Hypothalamus (tissue), 51 donors: ENCODE measurements around the gene BRD3.
A peak's percentile ranks its signal among the peaks of the same experiment; 100 is the strongest.
"Not testable (repeated sequence)": the region's sequence is repeated elsewhere in the genome, so short reads cannot be mapped to it uniquely, and the experiment has no call there.

Experiments
- DNase-seq, 51 donors: peaks; one replicate each; lab custom pipeline; 2025; lab: John Stamatoyannopoulos, UW

Gene BRD3

DNA sequence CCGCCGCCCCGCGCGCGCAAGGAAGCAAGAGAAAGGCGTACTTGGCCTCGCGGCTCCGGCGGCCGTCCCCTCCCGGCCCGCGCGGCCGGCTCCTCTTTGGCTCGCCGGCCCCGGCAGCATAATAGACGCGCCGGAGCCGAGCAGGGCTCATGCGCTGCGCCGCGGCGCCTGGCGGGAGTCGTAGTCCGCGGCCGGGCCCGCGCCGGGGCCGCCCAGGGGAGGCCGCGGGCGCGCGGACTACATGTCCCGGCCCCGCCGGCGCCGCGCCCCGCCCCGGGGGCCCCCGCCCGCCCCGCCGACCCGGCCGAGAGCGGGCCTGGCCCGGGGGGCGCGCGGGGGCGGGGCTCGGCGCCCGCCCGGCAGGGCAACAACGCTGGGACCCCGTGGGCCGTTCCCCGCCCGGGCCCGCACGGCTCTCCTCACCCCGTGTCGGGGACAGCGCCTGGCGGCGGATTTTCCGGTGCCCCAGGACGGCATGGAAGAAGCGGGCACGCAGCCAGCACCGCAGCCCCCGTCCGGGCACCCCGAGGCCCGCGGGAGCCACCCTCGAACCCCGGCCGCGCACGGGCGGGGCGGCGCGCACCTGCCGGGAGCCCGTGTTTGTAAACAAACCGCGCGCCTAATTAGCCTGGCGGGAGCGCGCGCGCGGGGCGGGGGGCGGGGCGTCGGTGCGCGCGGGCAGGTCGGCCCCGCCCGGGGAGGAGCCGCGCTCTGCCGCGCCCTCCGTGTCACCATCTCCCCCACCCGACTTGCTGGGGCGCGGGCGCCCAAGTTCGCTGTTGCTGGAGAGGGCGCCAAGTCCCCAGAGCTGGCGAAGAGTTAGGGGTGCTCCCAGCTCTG, at the start of gene BRD3:
Gene BRD3 (minus strand): TSS at position 123 of the 840 bp plus-strand sequence. CDS start 14,549 bp downstream, outside the sequence.
- DNase-seq: peak in 46 of 51 donors; percentile 38 to 90 (median 74)

DNA sequence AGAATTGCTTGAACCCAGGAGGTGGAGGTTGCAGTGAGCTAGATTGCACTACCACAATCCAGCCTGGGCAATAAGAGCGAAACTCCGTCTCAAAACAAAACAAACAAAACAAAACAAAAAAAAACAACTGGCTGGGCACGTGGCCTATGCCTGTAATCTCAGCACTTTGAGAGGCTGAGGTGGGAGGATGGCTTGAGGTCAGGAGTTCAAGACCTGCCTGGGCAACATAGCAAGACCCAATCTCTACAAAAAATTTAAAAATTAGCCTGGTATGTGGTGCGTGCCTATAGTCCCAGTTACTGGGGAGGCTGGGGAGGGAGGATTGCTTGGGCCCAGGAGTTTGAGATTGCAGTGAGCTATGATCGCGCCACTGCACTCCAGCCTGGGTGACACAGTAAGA, 44.7 kb upstream of the BRD3 start:
- DNase-seq: no peak

DNA sequence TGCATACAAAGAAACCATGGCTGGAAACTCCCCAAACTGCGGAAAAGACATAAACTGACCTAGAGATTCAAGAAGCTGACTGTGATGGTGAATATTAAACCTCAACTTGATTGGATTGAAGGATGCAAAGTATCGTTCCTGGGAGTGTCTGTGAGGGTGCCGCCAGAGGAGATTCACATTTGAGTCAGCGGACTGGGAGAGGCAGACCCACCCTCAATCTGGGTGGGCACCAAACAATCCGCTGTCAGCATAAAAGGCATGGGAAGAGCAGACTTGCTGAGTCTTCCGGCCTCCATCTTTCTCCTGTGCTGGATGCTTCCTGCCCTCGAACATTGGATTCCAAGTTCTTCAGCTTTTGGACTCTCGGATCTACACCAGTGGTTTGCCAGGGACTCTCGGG, 43.2 kb upstream of the BRD3 start:
- no peak for DNase-seq

DNA sequence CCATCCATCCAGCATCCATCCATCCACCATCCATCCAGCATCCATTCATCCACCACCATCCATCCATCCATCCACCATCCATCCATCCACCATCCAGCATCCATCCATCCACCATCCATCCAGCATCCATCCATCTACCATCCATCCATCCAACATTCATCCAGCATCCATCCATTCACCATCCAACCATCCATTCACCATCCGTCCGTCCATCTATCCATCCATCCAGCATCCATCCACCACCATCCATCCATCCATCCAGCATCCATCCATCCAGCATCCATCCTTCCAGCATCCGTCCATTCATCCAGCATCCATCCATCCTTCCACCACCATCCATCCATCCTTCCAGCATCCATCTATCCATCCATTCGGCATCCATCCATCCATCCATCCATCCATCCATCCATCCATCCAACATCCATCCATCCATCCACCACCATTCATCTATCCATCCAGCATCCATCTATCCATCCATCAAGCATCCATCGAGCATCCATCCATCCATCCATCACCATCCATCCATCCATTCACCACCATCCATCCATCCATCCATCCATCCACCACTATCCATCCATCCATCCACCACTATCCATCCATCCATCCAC, 35.7 kb upstream of the BRD3 start:
- DNase-seq: no peak

DNA sequence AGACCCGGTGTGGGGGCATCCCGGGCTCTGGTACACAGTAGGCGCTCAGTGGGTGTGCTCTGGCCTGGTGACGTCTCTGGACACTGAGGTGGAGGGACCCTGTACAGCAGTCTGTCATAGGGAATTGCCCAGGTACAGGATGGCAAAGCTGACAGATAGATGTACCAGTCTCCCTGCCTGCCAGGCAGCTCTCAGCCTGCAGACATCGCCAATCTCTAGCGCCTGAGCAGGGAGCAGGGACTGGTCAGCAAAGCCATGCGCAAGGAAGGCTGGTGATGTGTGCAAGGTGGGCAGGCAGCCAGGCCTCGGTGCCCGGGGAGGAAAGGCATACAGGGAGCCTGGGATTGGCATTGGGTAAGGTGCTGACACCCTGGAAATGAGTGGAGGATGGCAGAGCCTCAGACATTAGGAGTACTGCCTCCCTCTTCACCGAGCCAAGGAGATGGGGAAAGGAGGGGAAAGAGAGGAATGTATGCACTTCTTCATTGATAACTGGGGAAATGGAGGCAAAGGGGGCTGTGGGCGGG, 33.9 kb upstream of the BRD3 start:
- DNase-seq: no peak

DNA sequence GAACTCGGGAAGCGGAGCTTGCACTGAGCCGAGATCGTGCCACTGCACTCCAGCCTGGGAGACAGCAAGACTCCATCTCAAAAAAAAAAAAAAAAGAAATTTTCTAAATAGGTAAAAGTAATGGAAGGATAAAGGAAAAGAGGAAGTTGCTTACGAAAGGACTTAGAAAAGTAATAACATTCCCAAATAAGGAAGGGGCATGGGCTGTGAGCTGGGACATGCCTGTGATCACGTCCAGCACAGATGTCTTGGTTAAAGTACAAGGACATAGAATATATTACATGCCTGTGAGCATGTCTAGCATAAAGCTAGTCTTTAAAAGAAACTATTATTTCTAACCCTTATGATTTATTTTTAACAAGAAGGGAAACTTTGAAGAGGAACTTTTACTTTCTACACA, 33.3 kb upstream of the BRD3 start:
- DNase-seq: not testable (repeated sequence)

DNA sequence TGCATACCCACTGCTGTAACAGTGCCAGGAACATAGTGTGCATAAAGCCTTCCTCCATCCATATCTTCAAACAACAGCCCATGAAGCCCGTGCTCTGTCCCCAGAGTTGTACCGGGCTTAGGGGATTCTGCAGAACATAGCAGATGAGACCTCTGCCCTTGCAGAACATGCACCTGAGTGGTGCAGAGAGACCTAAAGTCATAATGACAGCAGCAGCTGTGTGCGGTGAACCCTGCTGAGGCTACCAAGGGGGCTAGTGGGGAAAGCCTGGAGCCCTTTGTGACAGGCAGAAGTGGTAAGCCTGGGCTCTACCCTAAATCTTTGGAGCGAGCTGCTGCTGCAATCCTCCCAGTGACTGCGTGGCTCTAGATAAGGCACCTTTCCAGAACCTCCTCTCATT, 32.2 kb upstream of the BRD3 start:
- no peak for DNase-seq

DNA sequence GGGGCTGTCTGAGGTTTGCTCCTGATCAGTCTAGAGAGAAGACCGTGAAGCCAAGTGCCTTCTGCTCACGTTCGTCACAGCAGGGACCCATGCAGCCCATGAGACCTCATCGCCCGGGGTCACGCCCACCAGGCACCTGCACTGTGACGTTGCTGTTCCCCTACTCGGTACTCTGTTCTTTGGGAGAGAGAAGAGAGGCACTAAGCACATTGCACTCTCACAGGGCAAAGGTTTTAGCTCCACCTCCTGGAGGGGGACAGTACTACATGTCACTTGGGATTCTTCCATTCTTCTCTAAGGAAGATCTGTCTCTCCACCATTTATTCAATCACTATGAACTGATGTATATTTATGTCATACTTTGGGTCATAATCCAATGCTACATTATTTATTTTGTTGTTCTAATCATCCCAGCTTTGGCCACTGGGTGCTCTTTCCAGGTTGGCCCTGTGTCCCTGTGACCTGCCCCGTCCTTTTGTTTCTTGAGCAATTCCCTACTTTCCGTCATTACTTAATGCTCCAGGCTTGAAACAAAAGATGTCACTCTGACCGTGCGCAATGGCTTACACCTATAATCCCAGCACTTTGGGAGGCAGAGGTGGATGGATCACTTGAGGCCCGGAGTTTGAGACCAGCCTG, 31.4 kb upstream of the BRD3 start:
- DNase-seq: peak in 1 of 51 donors; percentile 5

DNA sequence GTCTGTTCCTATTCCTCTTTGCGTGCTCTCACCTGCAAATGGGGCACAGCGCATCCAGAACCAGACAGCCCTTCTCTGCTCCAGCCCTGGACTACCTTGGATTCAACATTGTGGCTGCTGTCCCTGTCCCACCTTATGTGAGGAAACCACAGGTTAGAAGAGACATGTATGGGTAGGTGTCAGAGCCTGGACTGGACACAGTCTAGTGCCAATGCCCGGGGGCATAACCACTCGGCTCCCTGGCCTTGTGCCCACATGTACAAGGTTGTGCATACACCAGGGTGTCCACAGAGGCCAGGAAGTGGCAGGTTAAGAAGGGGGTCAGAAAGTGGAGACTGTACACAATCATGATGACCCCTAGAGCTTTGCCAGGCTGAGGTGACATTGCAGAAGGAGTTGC, 22.1 kb upstream of the BRD3 start:
- no peak for DNase-seq

DNA sequence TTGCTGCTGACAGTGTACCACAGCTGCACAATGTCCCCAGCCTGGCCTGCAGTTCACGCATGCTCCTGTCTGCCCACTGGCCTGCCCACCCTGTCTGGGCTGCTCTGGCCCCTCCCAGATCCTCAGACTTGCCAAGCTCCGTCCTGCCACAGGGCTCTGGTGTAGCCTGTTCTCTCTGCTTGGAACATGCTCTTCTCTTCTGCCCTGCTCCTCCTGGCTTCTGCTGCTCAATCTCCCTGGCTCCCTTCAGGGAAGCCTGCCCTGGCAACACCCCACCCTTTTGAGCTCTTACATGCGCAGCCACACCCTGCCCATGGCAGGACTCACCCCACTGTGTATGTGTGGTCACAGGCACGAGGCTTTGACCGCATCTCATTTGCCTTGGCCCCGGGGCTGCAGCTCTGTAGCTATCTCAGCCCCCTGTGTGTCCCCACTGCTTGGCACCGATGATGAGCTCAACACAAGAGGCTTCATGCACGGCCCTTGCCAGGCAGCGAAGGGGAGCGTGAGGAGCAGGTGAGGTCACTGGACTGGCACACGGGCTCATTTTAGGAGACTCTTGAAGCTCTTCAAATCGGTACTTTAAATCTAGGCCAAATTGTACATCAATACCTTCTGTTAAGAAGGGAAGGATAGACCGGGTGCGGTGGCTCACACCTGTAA, 20.4 kb upstream of the BRD3 start:
- no peak for DNase-seq

DNA sequence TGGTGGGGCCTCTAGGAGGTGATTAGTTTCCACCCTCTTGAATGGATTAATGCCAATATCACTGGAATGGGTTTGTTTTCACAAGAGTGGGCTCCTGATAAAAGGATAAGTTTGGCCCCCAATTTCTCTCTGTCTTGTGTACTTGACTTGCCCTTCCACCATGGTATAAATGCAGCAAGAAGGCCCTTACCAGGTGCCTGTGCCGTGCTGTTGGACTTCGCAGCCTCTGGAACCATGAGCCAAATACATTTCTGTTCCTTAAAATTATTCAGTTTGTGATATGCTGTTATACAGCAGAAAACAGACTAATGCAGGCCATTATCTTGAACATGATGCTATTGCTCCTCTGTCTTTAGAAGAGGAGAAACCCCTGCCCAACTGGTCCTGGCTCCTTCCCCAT, 17.8 kb upstream of the BRD3 start:
- no peak for DNase-seq

DNA sequence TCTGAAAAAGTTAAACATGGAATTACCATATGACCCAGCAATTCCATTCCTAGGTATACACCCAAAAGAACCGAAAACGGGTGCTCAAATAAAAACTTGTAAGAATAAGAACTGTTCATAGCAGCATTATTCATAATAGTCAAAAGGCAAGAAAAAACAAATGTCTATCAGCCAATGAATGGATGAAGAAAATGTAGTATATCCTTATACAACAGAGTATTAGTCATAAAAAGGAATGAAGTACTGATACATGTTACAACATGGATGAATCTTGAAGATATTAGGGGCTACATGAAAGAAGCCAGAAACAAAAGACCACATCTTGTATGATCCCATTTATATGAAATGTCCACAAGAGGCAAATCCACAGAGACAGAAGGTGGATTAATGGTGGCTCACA, 15.6 kb upstream of the BRD3 start:
- no peak for DNase-seq

DNA sequence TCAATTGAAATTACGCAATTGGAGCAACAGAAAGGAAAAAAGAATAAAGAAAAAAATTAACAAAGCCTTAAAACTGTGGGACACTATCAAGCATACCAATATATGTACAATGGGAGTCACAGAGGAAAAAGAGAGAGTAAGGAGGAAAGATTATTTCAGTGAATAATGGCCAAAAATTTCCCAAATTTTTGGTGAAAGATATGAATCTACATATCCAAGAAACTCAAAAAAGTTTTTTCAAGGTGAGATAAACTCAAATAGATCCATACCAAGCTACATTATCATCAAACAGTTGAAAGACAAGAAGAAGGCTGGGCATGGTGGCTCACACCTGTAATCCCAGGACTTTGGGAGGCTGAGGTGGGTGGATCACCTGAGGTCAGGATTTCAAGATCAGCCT, 8.8 kb upstream of the BRD3 start:
- no peak for DNase-seq

DNA sequence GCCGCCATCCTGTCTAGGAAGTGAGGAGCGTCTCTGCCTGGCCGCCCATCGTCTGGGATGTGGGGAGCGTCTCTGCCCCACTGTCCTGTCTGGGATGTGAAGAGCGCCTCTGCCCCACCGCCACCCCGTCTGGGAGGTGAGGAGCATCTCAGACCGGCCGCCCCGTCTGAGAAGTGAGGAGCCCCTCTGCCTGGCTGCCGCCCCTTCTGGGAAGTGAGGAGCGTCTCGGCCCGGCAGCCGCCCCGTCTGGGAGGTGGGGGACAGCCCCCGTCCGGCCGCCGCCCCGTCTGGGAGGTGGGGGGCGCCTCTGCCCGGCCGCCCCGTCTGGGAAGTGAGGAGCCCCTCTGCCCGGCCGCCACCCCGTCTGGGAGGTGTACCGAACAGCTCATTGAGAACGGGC, 7.9 kb upstream of the BRD3 start:
- DNase-seq: not testable (repeated sequence)

DNA sequence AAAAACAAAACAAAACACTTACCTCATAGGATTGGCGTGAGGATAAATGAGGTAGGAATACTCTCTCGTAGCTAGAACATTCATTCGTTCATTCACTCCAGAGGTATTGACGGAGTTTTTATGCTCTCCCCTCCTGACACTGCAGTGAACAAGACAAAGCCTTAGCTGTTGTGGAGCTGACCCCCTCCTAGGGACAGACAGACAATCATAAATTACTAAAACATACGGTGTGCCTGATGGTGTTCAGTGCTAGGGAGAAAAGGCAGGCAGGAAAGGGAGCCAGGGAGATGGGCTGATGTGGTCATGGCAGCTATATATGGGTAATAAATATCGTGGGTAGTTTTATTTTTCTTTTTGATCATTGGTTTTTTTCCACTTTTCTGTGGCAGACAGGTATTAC, 5.7 kb upstream of the BRD3 start:
- DNase-seq: no peak

DNA sequence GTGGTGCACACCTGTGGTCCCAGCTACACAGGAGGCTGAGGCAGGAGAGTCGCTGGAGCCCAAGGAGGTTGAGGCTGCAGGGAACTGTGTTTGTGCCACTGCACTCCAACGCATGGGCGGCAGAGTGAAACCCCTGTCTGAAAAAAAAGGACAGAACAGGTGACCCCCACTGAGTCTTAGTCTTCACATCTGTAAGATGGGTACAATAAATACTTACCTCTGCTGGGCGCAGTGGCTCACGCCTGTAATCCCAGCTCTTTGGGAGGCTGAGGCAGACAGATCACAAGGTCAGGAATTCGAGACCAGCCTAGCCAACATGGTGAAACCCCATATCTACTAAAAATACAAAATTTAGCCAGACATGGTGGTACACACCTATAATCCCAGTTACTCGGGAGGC, 4.9 kb upstream of the BRD3 start:
- not testable (repeated sequence) for DNase-seq

DNA sequence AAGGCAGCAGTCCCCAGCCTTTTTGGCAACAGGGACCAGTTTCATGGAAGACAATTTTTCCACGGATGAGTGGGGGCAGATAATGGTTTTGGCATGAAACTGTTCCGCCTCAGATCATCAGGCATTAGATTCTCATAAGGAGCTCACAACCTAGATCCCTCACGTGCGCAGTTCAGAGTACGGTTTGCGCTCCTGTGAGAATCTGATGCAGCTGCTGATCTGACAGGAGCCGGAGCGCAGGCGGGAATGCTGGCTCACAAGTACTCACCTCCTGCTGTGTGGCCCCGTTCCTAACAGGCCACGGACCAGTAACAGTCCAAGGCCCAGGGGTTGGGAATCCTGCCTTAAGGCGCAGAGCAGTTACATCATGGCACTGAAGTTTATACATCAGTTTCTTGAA, 3.3 kb upstream of the BRD3 start:
- DNase-seq: no peak

DNA sequence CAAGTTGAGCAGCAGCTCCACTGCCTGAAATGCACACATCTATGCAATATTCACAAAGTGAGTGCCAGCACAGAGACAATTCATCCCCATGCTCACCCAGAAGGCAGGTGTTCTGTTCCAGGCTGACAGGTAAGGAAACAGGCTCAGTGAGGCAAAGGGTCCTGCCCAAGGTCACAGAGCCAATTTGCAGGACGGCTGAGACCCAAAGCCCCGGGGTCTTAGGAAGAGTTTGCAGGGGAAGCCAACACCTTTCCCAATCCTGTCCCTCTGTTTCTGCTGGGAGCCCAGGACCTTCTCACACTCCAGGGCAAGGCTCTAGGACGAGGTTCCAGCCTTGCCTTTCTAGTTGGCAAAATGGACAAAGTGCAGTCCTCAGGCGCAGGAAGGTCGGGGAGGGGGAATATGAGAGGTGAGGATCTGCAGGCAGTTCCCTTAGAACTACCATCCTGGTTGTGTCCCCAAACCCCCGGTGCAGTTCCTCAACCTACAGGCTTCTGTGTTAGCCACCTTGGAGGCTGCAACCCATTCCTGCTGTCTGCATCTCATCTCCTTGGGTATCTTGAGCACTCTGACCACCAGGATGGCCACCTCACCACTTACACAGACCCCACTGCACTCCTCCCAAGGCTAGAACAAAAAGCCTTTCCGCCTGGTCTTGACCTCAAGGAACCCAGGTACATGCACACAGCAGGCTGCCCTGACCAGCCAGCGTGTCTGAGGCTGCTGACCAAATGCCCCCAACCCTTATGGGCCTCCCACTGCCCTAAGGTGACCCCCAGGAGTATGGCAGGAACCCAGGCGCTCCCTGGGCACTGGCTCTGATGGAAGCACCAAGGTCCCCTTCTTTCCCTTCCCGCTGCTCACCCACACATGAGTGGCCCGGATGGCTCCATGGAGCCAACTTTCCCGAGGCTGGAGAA, 1.9 kb upstream of the BRD3 start:
- DNase-seq: no peak

DNA sequence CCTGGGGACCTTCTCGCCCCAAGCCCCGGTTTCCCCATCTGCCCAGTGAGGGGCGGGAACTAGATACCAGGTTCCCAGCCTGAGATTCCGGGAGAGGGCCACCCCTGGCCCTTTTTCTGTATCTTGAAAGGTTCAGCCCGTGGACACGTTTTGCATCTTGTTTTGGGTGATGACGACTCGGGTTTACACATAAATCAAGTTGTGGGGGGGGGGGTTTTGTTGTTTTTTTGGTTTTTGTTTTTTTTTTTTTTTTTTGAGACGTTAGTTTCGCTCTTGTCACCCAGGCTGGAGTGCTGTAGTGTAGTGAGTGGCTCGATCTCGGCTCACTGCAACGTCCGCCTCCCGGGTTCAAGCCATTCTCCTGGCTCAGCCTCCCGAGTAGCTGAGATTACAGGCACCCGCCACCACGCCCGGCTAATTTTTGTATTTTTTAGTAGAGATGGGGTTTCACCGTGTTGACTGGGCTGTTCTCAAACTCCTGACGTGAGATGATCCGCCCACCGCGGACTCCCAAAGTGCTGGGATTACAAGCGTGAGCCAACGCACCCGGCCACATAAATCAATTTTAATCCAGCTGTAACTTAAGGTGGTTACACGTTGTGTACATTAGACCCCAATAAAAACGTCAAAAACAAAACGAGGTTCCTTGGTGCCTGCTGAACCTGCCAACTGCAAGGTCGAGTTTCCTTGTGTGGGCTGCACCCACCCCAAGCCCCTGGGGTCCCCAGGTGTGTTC, 1.1 kb upstream of the BRD3 start:
- no peak for DNase-seq
